Mucosa of descending colon (tissue), 3 donors: Measurements from ENCODE around the gene CHST8. TPM values are rescaled to one million over a fixed set of nuclear protein-coding genes. Genes with fewer than 3 reads are reported as not detected.

Source experiments
- ATAC-seq: fragments of 200-7000 bp; cut with Tn5 transposase; one replicate; pipeline ENCODE4 v1.9.1; 2020; ENCODE audit warnings: mild to moderate bottlenecking, moderate library complexity
- DNase-seq, 3 donors: peaks; one replicate each; pipeline ENCODE4 v3.0.0-alpha.2; 2020
- H3K36me3 ChIP-seq: fragments of 200-600 bp; one replicate; pipeline ENCODE4 v1.8.0; 2021; ENCODE audit warnings: low read depth, mild to moderate bottlenecking
- H3K4me1 ChIP-seq: fragments of 200-600 bp; one replicate; pipeline ENCODE4 v1.8.0; 2021; ENCODE audit warnings: low read depth, mild to moderate bottlenecking
- H3K4me3 ChIP-seq: fragments of 200-600 bp; one replicate; pipeline ENCODE4 v1.8.0; 2021; ENCODE audit warnings: mild to moderate bottlenecking
- H3K9me3 ChIP-seq: fragments of 200-600 bp; one replicate; pipeline ENCODE4 v1.8.0; 2021; ENCODE audit warnings: mild to moderate bottlenecking
- intact Hi-C, 2 donors: fragments of 100-400 bp; cut with DNase I in 1 of 2; cut with micrococcal nuclease in 1 of 2; formaldehyde crosslinking; loops; one replicate each; pipeline versions ENCODE4 v1.11.0 to v1.11.1; 2022; cut with DNase I, micrococcal nuclease
- total RNA-seq, 3 donors: library from RNA; stranded (reverse); fragmentation: NEBNext Ultra II Directional in 2 of 3; extraction: Animal tissue kit (Norgen Biotek cat#: 25700) in 2 of 3; gene quantifications; one replicate each; pipeline versions ENCODE4 v1.2.1 to v1.2.4, GENCODE V29; 2021 to 2023
- TF ChIP-seq, protein P1 (sequence below): fragments of 200-600 bp; IDR thresholded peaks from one replicate; pipeline ENCODE4 v1.8.0; 2022; ENCODE audit warnings: antibody characterized with exemption, mild to moderate bottlenecking
- donor health status: DM: no; HTN: no; CAD: no; lungs with moderate emphysema.
- donor health status: DM: no; HTN: no; CAD: no.
- donor health status: DM: no; HTN: yes; CAD: no.

The CHST8 gene
- total RNA-seq, 3 donors from 2014 or later = 0.31 TPM; not detected in 2

DNA sequence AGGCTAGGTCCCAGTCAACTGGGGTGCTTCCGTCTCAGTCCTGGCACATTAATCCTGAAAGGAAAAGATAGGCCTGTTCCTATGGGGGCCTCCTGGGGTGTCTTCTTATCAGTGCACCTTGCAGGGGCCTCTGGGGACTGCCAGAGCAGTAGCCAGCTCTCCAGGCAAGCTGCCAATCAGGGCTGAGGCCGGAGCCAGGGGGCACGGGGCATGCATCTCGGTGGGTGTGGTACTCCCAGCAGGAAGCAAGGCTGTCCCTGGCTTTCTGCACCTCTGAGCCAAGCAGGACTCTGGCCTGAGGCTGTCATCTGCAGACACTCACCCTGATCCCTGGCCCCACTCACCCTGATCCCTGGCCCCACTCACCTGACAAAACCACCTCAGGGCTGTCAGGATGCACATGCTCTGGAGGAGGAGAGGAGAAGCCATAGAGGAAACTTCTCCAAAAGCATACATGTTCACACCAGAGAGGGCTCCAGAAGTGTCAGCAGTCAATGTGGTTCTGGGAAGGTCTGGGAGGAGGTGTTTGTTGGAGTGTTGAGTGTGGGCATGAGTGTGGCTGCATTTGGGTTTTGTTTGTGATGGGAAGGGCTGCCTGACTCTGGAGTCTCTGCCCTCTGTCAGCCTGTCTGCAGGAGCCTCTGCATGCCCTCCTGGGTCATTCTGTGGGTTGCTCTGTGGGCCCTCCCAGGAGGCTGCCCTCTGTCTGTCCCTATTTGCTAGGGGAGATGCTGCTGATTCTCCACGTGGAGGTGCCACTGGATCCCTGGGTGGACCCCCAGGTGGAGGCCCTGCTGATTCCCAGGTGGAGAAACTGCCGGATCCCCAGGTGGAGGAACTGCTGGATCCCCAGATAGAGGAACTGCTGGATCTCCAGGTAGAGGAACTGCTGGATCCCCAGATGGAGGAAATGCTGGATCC, 152.2 kb downstream of the CHST8 start:
- no peaks in the 10 kb centered on the region for H3K9me3 ChIP-seq
- TF ChIP-seq, protein P1, sequence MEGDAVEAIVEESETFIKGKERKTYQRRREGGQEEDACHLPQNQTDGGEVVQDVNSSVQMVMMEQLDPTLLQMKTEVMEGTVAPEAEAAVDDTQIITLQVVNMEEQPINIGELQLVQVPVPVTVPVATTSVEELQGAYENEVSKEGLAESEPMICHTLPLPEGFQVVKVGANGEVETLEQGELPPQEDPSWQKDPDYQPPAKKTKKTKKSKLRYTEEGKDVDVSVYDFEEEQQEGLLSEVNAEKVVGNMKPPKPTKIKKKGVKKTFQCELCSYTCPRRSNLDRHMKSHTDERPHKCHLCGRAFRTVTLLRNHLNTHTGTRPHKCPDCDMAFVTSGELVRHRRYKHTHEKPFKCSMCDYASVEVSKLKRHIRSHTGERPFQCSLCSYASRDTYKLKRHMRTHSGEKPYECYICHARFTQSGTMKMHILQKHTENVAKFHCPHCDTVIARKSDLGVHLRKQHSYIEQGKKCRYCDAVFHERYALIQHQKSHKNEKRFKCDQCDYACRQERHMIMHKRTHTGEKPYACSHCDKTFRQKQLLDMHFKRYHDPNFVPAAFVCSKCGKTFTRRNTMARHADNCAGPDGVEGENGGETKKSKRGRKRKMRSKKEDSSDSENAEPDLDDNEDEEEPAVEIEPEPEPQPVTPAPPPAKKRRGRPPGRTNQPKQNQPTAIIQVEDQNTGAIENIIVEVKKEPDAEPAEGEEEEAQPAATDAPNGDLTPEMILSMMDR = no peak
- intact Hi-C loops = loop anchor here (5.0 to 10.0 kb wide), 3 partner anchors 221 to 357 kb away; no protein-coding TSS in a partner anchor
- H3K4me3 ChIP-seq = no peak overlapping the region
- DNase-seq = no peak
- H3K4me1 ChIP-seq = no peaks in the 10 kb centered on the region
- ATAC-seq = no peak
- no peaks in the 10 kb centered on the region for H3K36me3 ChIP-seq

DNA sequence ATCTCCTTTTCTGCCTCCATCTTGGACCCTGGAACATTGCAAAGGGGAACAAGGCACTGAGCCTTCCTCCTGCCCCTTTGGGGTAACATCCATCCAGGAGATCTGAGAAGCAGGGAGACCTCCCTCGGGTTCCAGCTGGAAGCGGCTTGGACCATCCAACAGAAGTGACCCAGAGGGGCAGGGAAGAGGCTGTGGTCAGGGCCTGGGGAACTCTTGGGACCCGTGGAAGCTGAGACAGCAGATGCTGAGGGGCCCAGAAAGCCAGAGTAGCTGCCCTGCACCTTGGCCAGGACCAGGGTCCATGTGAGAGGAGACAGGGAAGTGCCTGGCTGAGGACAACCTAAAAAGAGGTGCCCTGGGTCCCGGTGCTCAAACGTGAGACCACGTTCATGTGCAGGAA, 153.0 kb downstream of the CHST8 start:
- DNase-seq = no peak
- intact Hi-C loops = loop anchor here (5.0 to 10.0 kb wide), 4 partner anchors 220 to 357 kb away; no protein-coding TSS in a partner anchor
- Histone ChIP-seq H3K4me1 (no peaks in the 10 kb centered on the region), H3K4me3 (no peak overlapping the region), H3K36me3 (no peaks in the 10 kb centered on the region), H3K9me3 (no peaks in the 10 kb centered on the region)
- no peak for ATAC-seq
- TF ChIP-seq, protein P1 = no peak

- no peak for ATAC-seq
- Histone ChIP-seq H3K36me3 (no peaks in the 10 kb centered on the region), H3K4me1 (no peaks in the 10 kb centered on the region), H3K9me3 (no peaks in the 10 kb centered on the region), H3K4me3 (no peak overlapping the region)
- TF ChIP-seq, protein P1 = no peak
- intact Hi-C loops = loop anchor here in 1 of 2 donors (5.0 to 10.0 kb wide), 2 partner anchors 219 to 321 kb away; no protein-coding TSS in a partner anchor
- DNase-seq = no peak
These were observed 154.2 kb downstream of the CHST8 start for GRCh38 chr19:33775731-33776487.

- intact Hi-C loops = loop anchor here in 1 of 2 donors (5.0 to 10.0 kb wide), 2 partner anchors 217 to 320 kb away; no protein-coding TSS in a partner anchor
- no peaks in the 10 kb centered on the region for H3K4me1 ChIP-seq
- H3K36me3 ChIP-seq = no peaks in the 10 kb centered on the region
- ATAC-seq (no peak), DNase-seq (no peak)
- no peak overlapping the region for H3K4me3 ChIP-seq
- TF ChIP-seq, protein P1 = no peak
- no peaks in the 10 kb centered on the region for H3K9me3 ChIP-seq
These were observed 155.6 kb downstream of the CHST8 start for GRCh38 chr19:33777351-33777750.

DNA sequence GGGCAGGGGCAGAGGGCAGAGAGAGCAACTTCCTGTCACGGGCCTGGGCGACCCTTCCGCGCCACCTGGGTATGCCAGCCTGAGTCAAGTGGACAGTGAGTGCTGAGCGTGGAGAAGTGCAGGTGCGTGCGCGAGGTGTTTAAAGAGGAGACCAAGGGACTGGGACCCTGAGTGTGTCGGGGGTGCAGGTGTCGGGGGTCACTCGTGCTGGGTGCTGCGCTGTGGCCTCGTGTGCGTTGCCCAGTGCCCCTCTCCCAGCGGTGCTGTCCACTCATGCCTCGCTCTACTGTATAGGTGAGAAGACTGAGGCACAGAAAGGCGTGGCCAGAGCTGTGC, 156.0 kb downstream of the CHST8 start:
- H3K4me3 ChIP-seq = no peak overlapping the region
- ATAC-seq (no peak), DNase-seq (no peak)
- TF ChIP-seq, protein P1 = no peak
- H3K36me3 ChIP-seq = no peaks in the 10 kb centered on the region
- H3K9me3 ChIP-seq = no peaks in the 10 kb centered on the region
- intact Hi-C loops = loop anchor here in 1 of 2 donors (5.0 to 10.0 kb wide), 2 partner anchors 217 to 320 kb away; no protein-coding TSS in a partner anchor
- no peaks in the 10 kb centered on the region for H3K4me1 ChIP-seq
